Tibial artery (tissue), 4 donors: ENCODE results near the gene RLN3.
"Not testable (repeated sequence)": the region's sequence is repeated elsewhere in the genome, so short reads cannot be mapped to it uniquely, and the experiment has no call there.

Source experiments
- DNase-seq, 2 donors: peaks; one replicate each; pipeline ENCODE4 v3.0.0-alpha.2; 2019
- H3K27ac ChIP-seq, 2 donors: fragments of 200-600 bp; sonication (generic) in 1 of 2; 1 replicate in 1 of 2; 2 replicates in 1 of 2; pipeline ENCODE4 v1.5.1; 2018 to 2019; ENCODE audit warnings: mild to moderate bottlenecking in 1 of 2
- H3K27me3 ChIP-seq, 2 donors: fragments of 200-600 bp; sonication (generic) in 1 of 2; one replicate each; pipeline versions ENCODE4 v1.5.1 to v1.6.0; 2016 to 2019
- H3K36me3 ChIP-seq, 3 donors: fragments of 200-600 bp; sonication (generic) in 2 of 3; one replicate each; pipeline ENCODE4 v1.5.1; 2016 to 2019; ENCODE audit warnings: mild to moderate bottlenecking in 2 of 3
- H3K4me1 ChIP-seq, 4 donors: fragments of 200-600 bp; sonication (generic) in 2 of 4; 1 replicate in 3 of 4; 2 replicates in 1 of 4; pipeline ENCODE4 v1.5.1; 2016 to 2019
- H3K4me3 ChIP-seq, 2 donors: fragments of 200-600 bp; sonication (generic) in 1 of 2; 1 replicate in 1 of 2; 2 replicates in 1 of 2; pipeline ENCODE4 v1.5.1; 2018 to 2019; ENCODE audit warnings: mild to moderate bottlenecking in 2 of 2
- H3K9me3 ChIP-seq, 3 donors: fragments of 200-600 bp; sonication (generic) in 1 of 3; one replicate each; pipeline ENCODE4 v1.5.1; 2016 to 2019
- intact Hi-C: fragments of 100-400 bp; cut with DNase I; formaldehyde crosslinking; loops from one replicate; pipeline ENCODE4 v1.15.0; 2023; ENCODE audit warnings: low total_unique reads
- TF ChIP-seq, protein P1 (sequence below), 2 experiments: fragments of 200-600 bp in 1 of 2; fragments of 450-650 bp in 1 of 2; IDR thresholded peaks; one replicate each; pipeline ENCODE4 v1.5.1; 2017 to 2019; ENCODE audit warnings: antibody characterized with exemption in 2 of 2, mild to moderate bottlenecking in 1 of 2, moderate library complexity in 1 of 2

RLN3 gene

DNA sequence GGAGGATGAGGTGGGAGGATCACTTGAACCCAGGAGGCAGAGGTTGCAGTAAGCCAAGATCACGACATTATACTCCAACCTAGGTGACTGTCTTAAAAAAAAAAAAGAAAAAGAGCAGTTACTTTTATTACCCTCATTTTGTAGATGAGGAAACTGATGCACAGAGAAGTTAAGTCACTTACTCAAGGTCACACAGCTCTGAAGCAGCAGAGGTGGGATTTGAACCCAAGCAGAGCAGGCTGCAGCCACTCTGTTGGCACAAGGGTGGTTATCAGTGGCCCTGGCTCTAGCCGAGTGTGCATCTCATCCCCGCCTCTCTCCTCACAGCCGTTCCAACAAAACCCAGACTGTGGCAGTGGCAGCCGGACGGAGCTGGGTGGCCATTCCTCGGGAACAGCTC is 11.2 kb downstream of the RLN3 start:
- intact Hi-C loops = no loop called here
- H3K27me3 ChIP-seq = no peaks in the 10 kb centered on the region
- TF ChIP-seq, protein P1, sequence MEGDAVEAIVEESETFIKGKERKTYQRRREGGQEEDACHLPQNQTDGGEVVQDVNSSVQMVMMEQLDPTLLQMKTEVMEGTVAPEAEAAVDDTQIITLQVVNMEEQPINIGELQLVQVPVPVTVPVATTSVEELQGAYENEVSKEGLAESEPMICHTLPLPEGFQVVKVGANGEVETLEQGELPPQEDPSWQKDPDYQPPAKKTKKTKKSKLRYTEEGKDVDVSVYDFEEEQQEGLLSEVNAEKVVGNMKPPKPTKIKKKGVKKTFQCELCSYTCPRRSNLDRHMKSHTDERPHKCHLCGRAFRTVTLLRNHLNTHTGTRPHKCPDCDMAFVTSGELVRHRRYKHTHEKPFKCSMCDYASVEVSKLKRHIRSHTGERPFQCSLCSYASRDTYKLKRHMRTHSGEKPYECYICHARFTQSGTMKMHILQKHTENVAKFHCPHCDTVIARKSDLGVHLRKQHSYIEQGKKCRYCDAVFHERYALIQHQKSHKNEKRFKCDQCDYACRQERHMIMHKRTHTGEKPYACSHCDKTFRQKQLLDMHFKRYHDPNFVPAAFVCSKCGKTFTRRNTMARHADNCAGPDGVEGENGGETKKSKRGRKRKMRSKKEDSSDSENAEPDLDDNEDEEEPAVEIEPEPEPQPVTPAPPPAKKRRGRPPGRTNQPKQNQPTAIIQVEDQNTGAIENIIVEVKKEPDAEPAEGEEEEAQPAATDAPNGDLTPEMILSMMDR (IDR thresholded peaks at IDR 0.05) = no peak
- H3K36me3 ChIP-seq = no peaks in the 10 kb centered on the region
- H3K4me1 ChIP-seq = peaks cover 0 to 3% (median 0%) of the 10 kb centered on the region in 4 donors
- H3K9me3 ChIP-seq = no peaks in the 10 kb centered on the region
- no peak for DNase-seq
- H3K4me3 ChIP-seq = no peak overlapping the region
- no peak overlapping the region for H3K27ac ChIP-seq

- TF ChIP-seq, protein P1 (IDR thresholded peaks at IDR 0.05) = peak; percentile 42 to 57
- H3K4me3 ChIP-seq, H3K4me1 ChIP-seq, H3K27me3 ChIP-seq, intact Hi-C loops, H3K27ac ChIP-seq, H3K9me3 ChIP-seq, H3K36me3 ChIP-seq: not testable (repeated sequence)
- DNase-seq = peak in 1 of 2 donors; percentile 47
Observed at GRCh38 chr19:14042659-14043608, 15.0 kb downstream of the RLN3 start.

- intact Hi-C loops = not testable (repeated sequence)
Observed at GRCh38 chr19:14047866-14048265, 19.9 kb downstream of the RLN3 start.

GRCh38 chr19:14048443-14049153 is 20.6 kb downstream of the RLN3 start:
- DNase-seq = peak in 1 of 2 donors; percentile 33
- TF ChIP-seq, protein P1 (IDR thresholded peaks at IDR 0.05) = peak; percentile 53 to 78
- H3K4me1 ChIP-seq = no peaks in the 10 kb centered on the region
- intact Hi-C loops = no loop called here
- H3K27me3 ChIP-seq = no peaks in the 10 kb centered on the region
- H3K36me3 ChIP-seq = peaks cover 0 to 19% (median 0%) of the 10 kb centered on the region in 3 donors
- H3K27ac ChIP-seq = no peak overlapping the region
- no peak overlapping the region for H3K4me3 ChIP-seq
- no peaks in the 10 kb centered on the region for H3K9me3 ChIP-seq

More at GRCh38 chr19:14047866-14048265, 19.9 kb downstream of the RLN3 start:
- not testable (repeated sequence) for H3K27ac ChIP-seq, H3K27me3 ChIP-seq, H3K4me3 ChIP-seq, H3K4me1 ChIP-seq, H3K9me3 ChIP-seq, DNase-seq
- H3K36me3 ChIP-seq = peaks cover 0 to 19% (median 0%) of the 10 kb centered on the region in 3 donors

GRCh38 chr19:14050512-14050911 is 22.6 kb downstream of the RLN3 start:
- no peak overlapping the region for H3K27ac ChIP-seq
- H3K4me3 ChIP-seq = no peak overlapping the region
- no peak for DNase-seq
- H3K9me3 ChIP-seq = no peaks in the 10 kb centered on the region
- peaks cover 0 to 19% (median 0%) of the 10 kb centered on the region in 3 donors for H3K36me3 ChIP-seq
- no peaks in the 10 kb centered on the region for H3K4me1 ChIP-seq
- intact Hi-C loops = loop anchor here (10.0 kb wide), 1 partner anchor 456 kb away; no protein-coding TSS in a partner anchor
- H3K27me3 ChIP-seq = no peaks in the 10 kb centered on the region
- TF ChIP-seq, protein P1 (IDR thresholded peaks at IDR 0.05) = no peak

DNA sequence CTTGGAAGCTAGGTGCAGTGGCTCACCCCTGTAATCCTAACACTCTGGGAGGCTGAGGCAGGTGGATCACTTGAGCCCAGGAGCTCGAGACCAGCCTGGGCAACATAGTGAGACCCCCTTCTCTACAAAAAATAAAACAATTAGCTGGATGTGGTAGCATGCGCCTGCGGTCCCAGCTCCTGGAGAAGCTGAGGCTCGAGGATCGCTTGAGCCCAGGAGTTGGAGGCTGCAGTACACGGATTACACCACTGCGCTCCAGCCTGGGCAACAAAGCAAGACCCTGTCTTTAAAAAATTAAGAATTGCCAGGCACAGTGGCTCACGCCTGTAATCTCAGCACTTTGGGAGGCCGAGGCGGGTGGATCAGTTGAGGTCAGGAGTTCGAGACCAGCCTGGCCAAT is 23.0 kb downstream of the RLN3 start:
- not testable (repeated sequence) for H3K27me3 ChIP-seq, H3K27ac ChIP-seq, DNase-seq, H3K9me3 ChIP-seq, H3K4me3 ChIP-seq, H3K4me1 ChIP-seq
- peaks cover 0 to 19% (median 0%) of the 10 kb centered on the region in 3 donors for H3K36me3 ChIP-seq
- intact Hi-C loops = loop anchor here (10.0 kb wide), 1 partner anchor 456 kb away; no protein-coding TSS in a partner anchor
